Measurements from ENCODE around the gene PSMB11.

GRCh38 chr14:23021434-23021833 is 20.6 kb upstream of the PSMB11 start:
- TF ChIP-seq JUN (IDR thresholded peaks at IDR 0.05; ENCODE audit: borderline replicate concordance, insufficient read depth, insufficient read length, low read depth): no peak
- no peak for TF ChIP-seq CTCF (IDR thresholded peaks at IDR 0.05; ENCODE audit: extremely low read depth in 1 of 2, insufficient read depth in 1 of 2, low read depth in 1 of 2, low read length in 2 of 2)
- no peak for TF ChIP-seq EZH2 (IDR thresholded peaks at IDR 0.05; ENCODE audit: borderline replicate concordance, low read depth, low read length, severe bottlenecking)
- TF ChIP-seq MYC (IDR thresholded peaks at IDR 0.05; ENCODE audit: low read depth, low read length): no peak
- TF ChIP-seq POLR2AphosphoS5 (IDR thresholded peaks at IDR 0.05; ENCODE audit: insufficient read depth, low read depth, low read length): no peak
- TF ChIP-seq POLR2A (IDR thresholded peaks at IDR 0.05; ENCODE audit: low read depth, low read length): no peak
- no peak for TF ChIP-seq MAX (IDR thresholded peaks at IDR 0.05; ENCODE audit: insufficient read depth, insufficient read length)
- TF ChIP-seq FOS (IDR thresholded peaks at IDR 0.05; ENCODE audit: borderline replicate concordance, insufficient read depth, low read length): no peak
- no peak for TF ChIP-seq GATA2 (IDR thresholded peaks at IDR 0.05; ENCODE audit: insufficient read depth, insufficient read length, low read depth, low read length)
